Femur (tissue), 1 donor: ENCODE data around the gene MAGI1.
"Not testable (repeated sequence)": the region's sequence is repeated elsewhere in the genome, so short reads cannot be mapped to it uniquely, and the experiment has no call there.

Source experiments
- DNase-seq: peaks from one replicate; pipeline ENCODE4 v3.0.0-alpha.2; 2017

Gene MAGI1

GRCh38 chr3:65576966-65577365, 461.8 kb downstream of the MAGI1 start:
- no peak for DNase-seq

- DNase-seq: no peak
Measured at GRCh38 chr3:65576228-65576627, 462.5 kb downstream of the MAGI1 start.

GRCh38 chr3:65575376-65575840, 463.3 kb downstream of the MAGI1 start:
- DNase-seq: no peak

- DNase-seq: no peak
Measured at GRCh38 chr3:65573548-65574116, 465.1 kb downstream of the MAGI1 start.

- no peak for DNase-seq
Measured at GRCh38 chr3:65572175-65572777, 466.4 kb downstream of the MAGI1 start.

GRCh38 chr3:65569845-65570405, 468.8 kb downstream of the MAGI1 start:
- no peak for DNase-seq

- DNase-seq: no peak
Measured at GRCh38 chr3:65569129-65569528, 469.6 kb downstream of the MAGI1 start.

DNA sequence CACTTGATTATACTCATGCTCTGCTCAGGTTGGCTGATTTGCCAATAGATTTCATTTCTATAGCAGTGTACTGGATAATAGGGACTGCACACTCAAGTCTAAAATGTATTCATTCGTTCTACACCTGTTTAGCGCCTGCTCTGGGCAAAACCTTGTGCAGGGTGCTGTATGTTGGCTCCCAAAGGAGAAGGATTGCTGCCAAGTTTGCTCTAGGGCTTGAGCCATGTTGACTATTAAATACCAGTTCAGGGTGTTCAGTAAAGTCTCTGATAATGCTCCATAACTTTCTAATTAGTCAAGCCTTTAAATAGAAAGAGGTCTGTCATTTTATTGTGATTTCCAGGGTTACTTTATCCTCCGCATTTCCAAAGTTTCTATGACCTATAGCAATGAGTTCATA, 470.2 kb downstream of the MAGI1 start:
- no peak for DNase-seq

DNA sequence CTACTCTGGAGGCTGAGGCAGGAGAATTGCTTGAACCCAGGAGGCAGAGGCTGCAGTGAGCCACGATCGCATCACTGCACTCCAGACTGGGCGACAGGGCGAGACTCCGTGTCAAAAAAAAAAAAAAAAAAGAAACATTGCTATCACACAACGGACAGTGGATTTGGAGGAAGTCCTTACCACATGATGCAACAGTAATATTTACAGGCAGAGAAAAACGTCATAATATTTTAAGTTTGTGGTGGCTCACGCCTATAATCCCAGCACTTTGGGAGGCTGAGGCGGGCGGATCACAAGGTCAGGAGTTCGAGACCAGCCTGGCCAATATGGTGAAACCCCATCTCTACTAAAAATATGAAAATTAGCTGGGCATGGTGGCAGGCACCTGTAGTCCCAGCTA, 473.0 kb downstream of the MAGI1 start:
- not testable (repeated sequence) for DNase-seq

GRCh38 chr3:65564483-65564882, 474.2 kb downstream of the MAGI1 start:
- DNase-seq: no peak

DNA sequence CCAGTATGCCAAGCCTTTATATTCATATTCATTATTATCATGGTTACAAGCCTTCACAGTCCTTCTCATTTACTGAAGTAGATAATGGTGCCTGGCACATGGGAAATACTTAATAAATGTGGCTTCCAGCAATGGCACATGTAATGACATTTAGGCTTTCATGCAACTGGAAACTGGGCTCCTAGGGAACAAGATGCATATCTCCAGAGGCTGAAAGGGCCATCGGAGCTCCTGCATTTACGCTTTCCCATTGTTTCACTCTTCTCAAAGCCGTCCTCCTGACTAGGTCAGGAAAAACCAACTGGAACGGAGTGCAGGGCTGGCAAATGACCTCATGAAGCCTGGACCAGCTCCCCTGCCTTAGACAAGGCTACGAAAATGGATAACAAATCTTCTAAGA, 474.9 kb downstream of the MAGI1 start:
- DNase-seq: no peak

DNA sequence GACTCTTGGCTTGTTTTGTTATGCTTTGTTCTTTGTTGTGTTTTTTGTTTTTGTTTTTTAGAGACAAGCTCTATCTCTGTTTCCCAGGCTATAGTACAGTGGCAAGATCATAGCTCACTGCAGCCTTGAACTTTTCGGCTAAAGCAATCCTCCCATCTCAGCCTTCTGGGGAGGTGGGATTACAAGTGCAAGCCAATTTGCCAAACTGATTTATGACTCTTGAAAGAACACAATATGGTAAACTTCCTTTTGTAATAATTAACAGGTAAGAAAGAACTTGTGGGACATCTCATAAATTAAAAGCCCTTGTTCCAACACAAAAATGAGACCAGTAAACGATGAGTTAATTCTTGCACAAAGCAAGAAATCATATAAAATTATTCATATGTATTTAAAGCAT, 476.3 kb downstream of the MAGI1 start:
- no peak for DNase-seq

DNA sequence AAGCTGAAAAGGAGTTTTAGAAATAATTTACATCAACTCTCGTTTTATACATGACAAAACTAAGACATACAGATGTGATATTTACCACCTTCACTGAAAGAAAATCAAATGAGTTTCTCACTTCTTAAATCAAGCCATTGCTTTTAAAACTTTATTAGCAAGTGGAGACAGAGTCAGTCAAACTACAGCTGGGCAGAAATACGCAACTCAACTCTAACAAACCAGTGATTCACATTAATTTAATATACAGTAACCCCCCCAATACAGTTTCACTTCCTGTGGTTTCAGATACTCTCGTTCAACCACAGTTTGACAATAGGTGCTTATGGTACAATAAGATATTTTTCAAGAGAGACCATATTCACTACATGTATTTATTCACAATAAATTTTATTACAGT, 477.1 kb downstream of the MAGI1 start:
- no peak for DNase-seq

DNA sequence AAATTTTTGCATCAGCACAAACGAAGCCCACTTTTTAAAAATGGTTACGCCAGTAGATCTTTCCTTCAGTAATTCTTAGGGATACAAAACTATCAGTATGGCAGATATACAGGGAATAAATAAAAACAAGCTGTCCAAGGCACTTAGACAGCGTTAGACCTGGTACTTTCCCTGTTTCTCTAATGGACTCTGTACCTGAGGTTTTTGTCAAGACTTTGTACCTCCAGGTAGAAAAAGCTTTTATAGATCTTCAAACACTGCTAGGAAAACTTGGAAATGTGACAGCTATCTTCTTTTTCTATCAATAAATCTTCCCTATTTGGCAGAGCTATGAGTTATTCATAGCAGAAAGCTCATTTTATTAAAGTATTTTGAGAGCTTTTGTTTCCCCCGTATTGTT, 477.8 kb downstream of the MAGI1 start:
- no peak for DNase-seq

DNA sequence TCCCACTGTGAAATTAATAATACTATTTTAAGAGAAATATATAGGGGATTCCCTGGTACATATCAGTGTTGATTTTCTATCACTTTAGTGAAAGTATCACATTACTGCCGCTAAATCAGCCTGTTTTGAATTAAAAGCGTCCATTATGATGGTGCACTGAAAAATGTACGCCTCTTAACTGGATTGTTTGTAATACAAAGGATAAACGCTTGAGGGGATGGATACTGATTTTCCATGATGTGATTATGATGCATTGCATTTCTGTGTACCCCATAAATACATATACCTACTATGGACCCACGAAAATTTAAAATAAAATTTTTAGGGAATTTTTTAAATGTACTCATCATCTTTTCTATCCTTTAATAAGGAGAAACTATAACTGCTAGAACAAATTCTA, 478.6 kb downstream of the MAGI1 start:
- no peak for DNase-seq

DNA sequence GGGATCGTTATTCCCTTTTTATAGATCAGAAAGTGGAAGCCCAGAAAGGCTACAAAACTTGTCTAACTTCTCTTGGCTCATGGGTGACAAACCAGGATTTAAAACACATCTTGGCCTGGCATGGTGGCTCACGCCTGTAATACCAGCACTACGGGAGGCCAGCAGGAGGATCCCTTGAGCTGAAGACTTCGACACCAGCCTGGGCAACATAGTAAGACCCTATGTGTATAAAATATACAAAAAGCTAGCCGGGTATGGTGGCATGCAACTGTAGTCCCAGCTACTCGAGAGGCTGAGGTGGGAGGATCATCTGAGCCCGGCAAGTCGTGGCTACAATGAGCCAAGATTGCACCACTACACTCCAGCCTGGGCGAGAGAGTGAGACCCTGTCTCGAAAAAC, 479.1 kb downstream of the MAGI1 start:
- DNase-seq: no peak

DNA sequence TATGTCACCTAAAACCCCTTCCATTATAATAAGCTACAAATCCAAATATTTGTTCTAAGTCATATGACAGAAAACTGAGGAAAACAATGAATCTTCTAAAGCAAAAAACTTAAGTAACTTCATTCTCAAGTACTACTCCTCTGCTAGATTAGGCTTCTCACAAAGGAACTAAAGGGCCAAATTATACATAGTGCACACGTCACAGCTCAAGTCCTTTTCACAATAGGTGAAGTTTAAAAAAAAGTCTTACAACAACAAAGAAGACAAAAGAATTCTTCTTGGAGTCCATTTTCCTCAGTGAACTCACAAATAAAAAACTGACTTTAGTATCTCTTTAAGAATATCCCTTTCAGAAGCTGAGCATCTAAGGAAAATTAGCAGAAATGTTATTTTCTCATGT, 479.9 kb downstream of the MAGI1 start:
- DNase-seq: no peak

GRCh38 chr3:65557899-65558564, 480.7 kb downstream of the MAGI1 start:
- DNase-seq: no peak

GRCh38 chr3:65556934-65557577, 481.7 kb downstream of the MAGI1 start:
- DNase-seq: no peak

- no peak for DNase-seq
Measured at GRCh38 chr3:65552434-65552833, 486.3 kb downstream of the MAGI1 start.

DNA sequence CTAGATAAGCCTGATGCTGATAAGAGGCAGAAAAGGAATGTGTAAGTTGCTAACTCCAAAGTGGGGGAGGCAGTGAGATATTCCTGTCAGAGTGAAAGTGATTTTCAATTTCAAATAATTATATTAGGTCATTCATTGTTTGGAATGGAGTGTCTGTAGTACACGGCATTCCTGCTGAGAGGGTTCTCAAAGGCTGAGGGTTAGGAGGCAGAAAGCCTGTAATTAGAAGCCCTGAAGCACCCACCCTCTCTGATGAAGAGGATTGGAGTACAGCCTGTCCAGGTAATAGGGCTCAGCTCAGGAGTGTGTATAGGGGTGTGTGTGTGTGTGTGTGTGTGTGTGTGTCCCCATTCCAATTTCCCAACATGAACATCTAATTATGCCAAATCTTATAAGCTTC, 486.8 kb downstream of the MAGI1 start:
- DNase-seq: no peak

- DNase-seq: no peak
Measured at GRCh38 chr3:65550137-65550536, 488.6 kb downstream of the MAGI1 start.

DNA sequence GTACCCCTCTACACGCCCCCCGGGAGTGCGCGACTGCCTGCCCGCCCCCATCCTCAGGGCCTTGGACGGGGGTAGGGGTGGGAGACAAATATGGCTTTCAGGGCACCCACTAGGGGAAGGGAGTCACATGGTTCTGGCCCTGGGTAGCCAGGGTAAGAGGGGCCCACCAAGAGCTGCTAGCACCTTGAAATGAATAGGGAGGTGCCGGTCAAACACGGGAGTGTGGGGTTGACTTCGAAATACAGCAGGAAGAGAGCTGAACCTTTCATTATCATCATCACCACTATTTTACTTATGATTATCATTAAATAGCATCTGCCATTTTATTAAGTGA, 489.1 kb downstream of the MAGI1 start:
- DNase-seq: no peak
